Mammary epithelial cell (primary cell): ENCODE results near the gene TBC1D14.

ENCODE experiments used
- CTCF ChIP-seq, 2 donors: IDR thresholded peaks in 1 of 2; conservative IDR thresholded peaks in 1 of 2; 2 replicates each; pipeline ENCODE4 v1.5.1; 2011 to 2012; ENCODE audit warnings: inconsistent platforms in 2 of 2, low read length in 2 of 2, mild to moderate bottlenecking in 2 of 2, control low read depth in 1 of 2, low read depth in 1 of 2; ENCODE audit not compliant: insufficient read depth in 1 of 2; ENCODE audit errors: extremely low read depth in 1 of 2
- EZH2 ChIP-seq: IDR thresholded peaks from 2 replicates; pipeline ENCODE4 v1.6.1; 2012; ENCODE audit warnings: low read length, inconsistent platforms, borderline replicate concordance

GRCh38 chr4:6933691-6934430, 24.2 kb downstream of the TBC1D14 start:
- no peak for TF ChIP-seq CTCF (conservative IDR thresholded peaks at IDR 0.05 in 1 of 2, IDR thresholded peaks at IDR 0.05 in 1 of 2; ENCODE audit: extremely low read depth in 1 of 2, insufficient read depth in 1 of 2, low read depth in 1 of 2, low read length in 2 of 2)
- no peak for TF ChIP-seq EZH2
